HepG2 (cell line): ENCODE data around the gene SYT17. TPM values are rescaled to one million over a fixed set of nuclear protein-coding genes. Genes with fewer than 3 reads are reported as not detected.

ENCODE experiments used
- ATAC-seq: fragments of 200-7000 bp; cut with Tn5 transposase; 3 replicates; pipeline ENCODE4 v1.9.1; 2020; ENCODE audit warnings: mild to moderate bottlenecking, moderate library complexity
- BruUV-seq: library from RNA; stranded (reverse); fragments of 400-500 nt; replicated peaks from 2 replicates; lab custom pipeline; 2021; lab: Mats Ljungman, UMichigan
- CTCF ChIA-PET: fragments of 300-600 bp; formaldehyde crosslinking; extraction: SDS; loops from one replicate; lab custom pipeline; 2021; ENCODE audit warnings: low total read pairs, inconsistent platforms, low intra/inter-chr PET ratio; lab: Yijun Ruan, JAX
- POLR2A ChIA-PET: fragments of 350-600 bp; sonication (Branson Sonifier 250); formaldehyde crosslinking; loops from one replicate; lab custom pipeline; 2020; ENCODE audit warnings: antibody characterized with exemption, inconsistent platforms; lab: Yijun Ruan, JAX
- DNase-seq: peaks from one replicate; pipeline ENCODE4 v3.0.0-alpha.2; 2015; ENCODE audit warnings: low spot score
- FAIRE-seq: peaks from 3 replicates; lab custom pipeline; 2011; peaks lifted over from hg19 to GRCh38; lab: Jason Lieb, UNC
- H2AFZ ChIP-seq: one replicate; pipeline ENCODE4 v1.6.1; 2011; ENCODE audit warnings: low read length, inconsistent platforms
- H3K27ac ChIP-seq: fragments of 300-600 bp; 3 replicates; pipeline ENCODE4 v1.8.0; 2011; ENCODE audit warnings: mixed run types, mild to moderate bottlenecking, mixed read lengths, low read length, inconsistent platforms; ENCODE audit not compliant: insufficient read depth; ENCODE audit errors: extremely low read length
- H3K27me3 ChIP-seq, 2 experiments: fragments of 200-600 bp in 1 of 2; 2 replicates in 1 of 2; 3 replicates in 1 of 2; pipeline versions ENCODE4 v1.6.0 to v1.8.0; 2011; ENCODE audit warnings: low read length in 2 of 2, mild to moderate bottlenecking in 2 of 2, moderate library complexity in 2 of 2, inconsistent platforms in 1 of 2; ENCODE audit not compliant: insufficient read depth in 2 of 2, control insufficient read depth in 1 of 2
- H3K36me3 ChIP-seq, 2 experiments: fragments of 200-600 bp in 1 of 2; replicated peaks in 1 of 2; 2 replicates in 1 of 2; 3 replicates in 1 of 2; pipeline versions ENCODE4 v1.5.1 to v1.8.0; 2011; ENCODE audit warnings: low read length in 2 of 2, inconsistent platforms in 1 of 2; ENCODE audit not compliant: insufficient read depth in 2 of 2, control insufficient read depth in 1 of 2
- H3K4me1 ChIP-seq: 2 replicates; pipeline ENCODE4 v1.5.1; 2012; ENCODE audit warnings: low read length, inconsistent platforms; ENCODE audit not compliant: insufficient read depth
- H3K4me2 ChIP-seq: 2 replicates; pipeline ENCODE4 v1.6.0; 2011; ENCODE audit warnings: low read depth, low read length, inconsistent platforms
- H3K4me3 ChIP-seq, 3 experiments: fragments of 200-600 bp in 1 of 3; sonication (generic), shearing (Covaris generic) in 1 of 3; replicated peaks in 1 of 3; 2 replicates each; pipeline ENCODE4 v1.5.1; 2011 to 2016; ENCODE audit warnings: low read length in 3 of 3, inconsistent platforms in 2 of 3, low read depth in 2 of 3, mild to moderate bottlenecking in 2 of 3, control low read depth in 1 of 3, mixed read lengths in 1 of 3; ENCODE audit not compliant: insufficient read depth in 1 of 3
- H3K79me2 ChIP-seq: one replicate; pipeline ENCODE4 v1.6.1; 2011; ENCODE audit warnings: low read length, inconsistent platforms; ENCODE audit not compliant: insufficient read depth
- H3K9ac ChIP-seq: 2 replicates; pipeline ENCODE4 v1.6.0; 2011; ENCODE audit warnings: mild to moderate bottlenecking, low read depth, low read length, inconsistent platforms; ENCODE audit not compliant: insufficient read depth
- H3K9me3 ChIP-seq: 2 replicates; pipeline ENCODE4 v1.5.1; 2012; ENCODE audit warnings: mild to moderate bottlenecking, low read length
- H4K20me1 ChIP-seq: 2 replicates; pipeline ENCODE4 v1.6.0; 2011; ENCODE audit warnings: inconsistent platforms, mild to moderate bottlenecking, low read length, moderate library complexity; ENCODE audit not compliant: insufficient read depth
- GRHL1 ChIP-seq: sonication (generic); formaldehyde crosslinking; conservative IDR thresholded peaks from 2 replicates; pipeline ENCODE4 v1.8.0; 2022; ENCODE audit warnings: missing genetic modification reagents
- HMGXB3 ChIP-seq: sonication (generic); formaldehyde crosslinking; IDR thresholded peaks from 2 replicates; pipeline ENCODE4 v1.4.0; 2020; ENCODE audit warnings: missing genetic modification reagents, borderline replicate concordance
- NBN ChIP-seq: fragments of 450-650 bp; conservative IDR thresholded peaks from 2 replicates; pipeline ENCODE4 v1.6.1; 2017
- NFKB2 ChIP-seq: sonication (generic); formaldehyde crosslinking; IDR thresholded peaks from 2 replicates; pipeline ENCODE4 v1.4.0; 2020; ENCODE audit warnings: missing genetic modification reagents, borderline replicate concordance
- NR1H2 ChIP-seq: sonication (generic); formaldehyde crosslinking; IDR thresholded peaks from 2 replicates; pipeline ENCODE4 v1.8.1; 2022; ENCODE audit warnings: low read depth, missing genetic modification reagents, borderline replicate concordance
- PLRG1 ChIP-seq: fragments of 450-650 bp; conservative IDR thresholded peaks from 2 replicates; pipeline ENCODE4 v1.6.1; 2016
- TGIF2 ChIP-seq: IDR thresholded peaks from 2 replicates; pipeline ENCODE4 v1.6.1; 2016; ENCODE audit warnings: control low read depth, missing compliant biosample characterization
- YY1 ChIP-seq: IDR thresholded peaks from 2 replicates; pipeline ENCODE4 v1.6.1; 2011; ENCODE audit warnings: low read length, low read depth, moderate library complexity, mild to moderate bottlenecking; ENCODE audit not compliant: insufficient read depth, insufficient replicate concordance
- ZBTB10 ChIP-seq: sonication (generic); formaldehyde crosslinking; IDR thresholded peaks from 2 replicates; pipeline ENCODE4 v1.4.0; 2020; ENCODE audit warnings: missing genetic modification reagents, borderline replicate concordance
- ZNF580 ChIP-seq: IDR thresholded peaks from 2 replicates; pipeline ENCODE4 v1.6.1; 2016; ENCODE audit warnings: low read depth, borderline replicate concordance
- ZNF7 ChIP-seq: IDR thresholded peaks from 2 replicates; pipeline ENCODE4 v1.6.1; 2016; ENCODE audit warnings: missing biosample characterization, missing genetic modification reagents
- ZNF740 ChIP-seq: sonication (generic); formaldehyde crosslinking; IDR thresholded peaks from 2 replicates; pipeline ENCODE4 v1.4.0; 2020; ENCODE audit warnings: missing genetic modification reagents
- ZNF773 ChIP-seq: sonication (generic); formaldehyde crosslinking; IDR thresholded peaks from 2 replicates; pipeline ENCODE4 v1.4.0; 2020; ENCODE audit warnings: missing genetic modification reagents, borderline replicate concordance
- WGBS: methylation state at CpG from one replicate; pipeline ENCODE4 v1.1.6; 2017; ENCODE audit warnings: low lambda C conversion rate; 5-methylcytosine and 5-hydroxymethylcytosine counted together
- in situ Hi-C: cut with HindIII; loops from 2 replicates; pipeline ENCODE4 v1.10.0; 2017; ENCODE audit warnings: low pct_unique_long_range_greater_than_20kb; ENCODE audit not compliant: extremely low pct_ligation_motif_present
- intact Hi-C: fragments of 100-400 bp; cut with micrococcal nuclease; formaldehyde crosslinking; loops from one replicate; pipeline ENCODE4 v1.10.0; 2022; ENCODE audit not compliant: unreplicated experiment
- polyA plus RNA-seq, 8 experiments: library from polyadenylated mRNA; depleted of rRNA in 3 of 8; stranded (reverse) in 7 of 8; unstranded in 1 of 8; fragments of >200 nt; fragmentation: Illumina TruSeq in 4 of 8; extraction: Trizol in 4 of 8; gene quantifications; 2 replicates each; pipeline versions ENCODE4 v1.2.1 to v1.2.3, GENCODE V29; 2011 to 2016; ENCODE audit warnings: low read depth in 4 of 8, missing spikeins in 1 of 8, mixed read lengths in 1 of 8; ENCODE audit not compliant: insufficient read depth in 1 of 8
- total RNA-seq, 5 experiments: library from RNA; depleted of rRNA; stranded (reverse); fragments of >200 nt; fragmentation: Illumina TruSeq; extraction: Trizol; gene quantifications; 2 replicates each; pipeline ENCODE4 v1.2.3, GENCODE V29; 2016; ENCODE audit warnings: low read depth in 1 of 5

SYT17 gene
- total and polyA plus RNA-seq, 2 of the 13 experiments (the other 11 are each of a cell fraction or from before 2014, with no cell fraction given) = 0.44 TPM; not detected in 1

GRCh38 chr16:19285431-19285830, 117.4 kb downstream of the SYT17 start, which contains the start of gene CLEC19A:
Gene CLEC19A, plus strand, starts transcription at chr16:19285731. Its CDS starts 121 bp downstream, at chr16:19285852.
- 7% methylated on average over 2 of the region's 2 CpGs for WGBS
- ChIA-PET POLR2A (no interaction called here), CTCF (no interaction called here)
- no TSS peak for BruUV-seq
- no peaks in the 10 kb centered on the region for H4K20me1 ChIP-seq
- TF ChIP-seq NR1H2 (CRISPR knock-in tag) = no peak
- TF ChIP-seq ZNF580 (CRISPR knock-in tag) = no peak
- no peak for TF ChIP-seq ZNF773 (CRISPR knock-in tag)
- no peak for TF ChIP-seq PLRG1
- TF ChIP-seq YY1 = no peak
- TF ChIP-seq HMGXB3 (CRISPR knock-in tag) = no peak
- TF ChIP-seq GRHL1 (CRISPR knock-in tag) = no peak
- no peak for TF ChIP-seq TGIF2 (CRISPR knock-in tag)
- no peak for TF ChIP-seq ZNF7
- no peak for TF ChIP-seq ZBTB10 (CRISPR knock-in tag)
- no peak for TF ChIP-seq ZNF740 (CRISPR knock-in tag)
- no peak for TF ChIP-seq NFKB2 (CRISPR knock-in tag)
- no peak for TF ChIP-seq NBN
- no peak within 1 kb of the TSS for H2AFZ ChIP-seq
- DNase-seq (no peak), ATAC-seq (no peak), FAIRE-seq (no peak)
- H3K4me1 ChIP-seq = peaks cover 7% of the 10 kb centered on the region; the same call in 1 of the 2 replicates
- intact Hi-C loops (no loop called here), in situ Hi-C loops (no loop called here)
- H3K4me3 ChIP-seq = no peak within 1 kb of the TSS
- no peak within 1 kb of the TSS for H3K4me2 ChIP-seq
- H3K9ac ChIP-seq = no peak within 1 kb of the TSS
- H3K79me2 ChIP-seq = no peaks in the 10 kb centered on the region
- 0 out of 5 replicates have a peak, but pooled peaks cover 0 to 3% of the 10 kb centered on the region in 2 experiments for H3K27me3 ChIP-seq
- no peaks in the 10 kb centered on the region for H3K9me3 ChIP-seq
- no peaks in the 10 kb centered on the region for H3K36me3 ChIP-seq
- no peak within 1 kb of the TSS for H3K27ac ChIP-seq
